Breast epithelium (tissue), 3 donors: ENCODE data around the gene CAMTA1.

Source experiments
- POLR2A ChIP-seq: fragments of 450-650 bp; IDR thresholded peaks from one replicate; pipeline ENCODE4 v1.6.1; 2016; ENCODE audit warnings: antibody characterized with exemption, mild to moderate bottlenecking, moderate library complexity
- TF ChIP-seq, protein P1 (sequence below), 3 donors: fragments of 450-650 bp; IDR thresholded peaks; one replicate each; pipeline ENCODE4 v1.5.1; 2016 to 2017; ENCODE audit warnings: antibody characterized with exemption in 3 of 3, mild to moderate bottlenecking in 3 of 3, moderate library complexity in 3 of 3

- TF ChIP-seq, protein P1, sequence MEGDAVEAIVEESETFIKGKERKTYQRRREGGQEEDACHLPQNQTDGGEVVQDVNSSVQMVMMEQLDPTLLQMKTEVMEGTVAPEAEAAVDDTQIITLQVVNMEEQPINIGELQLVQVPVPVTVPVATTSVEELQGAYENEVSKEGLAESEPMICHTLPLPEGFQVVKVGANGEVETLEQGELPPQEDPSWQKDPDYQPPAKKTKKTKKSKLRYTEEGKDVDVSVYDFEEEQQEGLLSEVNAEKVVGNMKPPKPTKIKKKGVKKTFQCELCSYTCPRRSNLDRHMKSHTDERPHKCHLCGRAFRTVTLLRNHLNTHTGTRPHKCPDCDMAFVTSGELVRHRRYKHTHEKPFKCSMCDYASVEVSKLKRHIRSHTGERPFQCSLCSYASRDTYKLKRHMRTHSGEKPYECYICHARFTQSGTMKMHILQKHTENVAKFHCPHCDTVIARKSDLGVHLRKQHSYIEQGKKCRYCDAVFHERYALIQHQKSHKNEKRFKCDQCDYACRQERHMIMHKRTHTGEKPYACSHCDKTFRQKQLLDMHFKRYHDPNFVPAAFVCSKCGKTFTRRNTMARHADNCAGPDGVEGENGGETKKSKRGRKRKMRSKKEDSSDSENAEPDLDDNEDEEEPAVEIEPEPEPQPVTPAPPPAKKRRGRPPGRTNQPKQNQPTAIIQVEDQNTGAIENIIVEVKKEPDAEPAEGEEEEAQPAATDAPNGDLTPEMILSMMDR (IDR thresholded peaks at IDR 0.05), result no peak
- TF ChIP-seq POLR2A, result no peak
These were observed 537.7 kb downstream of the CAMTA1 start for GRCh38 chr1:7322912-7323311.
